ENCODE data around the gene GDF15.
"Not testable (repeated sequence)": the region's sequence is repeated elsewhere in the genome, so short reads cannot be mapped to it uniquely, and the experiment has no call there.

The GDF15 gene

DNA sequence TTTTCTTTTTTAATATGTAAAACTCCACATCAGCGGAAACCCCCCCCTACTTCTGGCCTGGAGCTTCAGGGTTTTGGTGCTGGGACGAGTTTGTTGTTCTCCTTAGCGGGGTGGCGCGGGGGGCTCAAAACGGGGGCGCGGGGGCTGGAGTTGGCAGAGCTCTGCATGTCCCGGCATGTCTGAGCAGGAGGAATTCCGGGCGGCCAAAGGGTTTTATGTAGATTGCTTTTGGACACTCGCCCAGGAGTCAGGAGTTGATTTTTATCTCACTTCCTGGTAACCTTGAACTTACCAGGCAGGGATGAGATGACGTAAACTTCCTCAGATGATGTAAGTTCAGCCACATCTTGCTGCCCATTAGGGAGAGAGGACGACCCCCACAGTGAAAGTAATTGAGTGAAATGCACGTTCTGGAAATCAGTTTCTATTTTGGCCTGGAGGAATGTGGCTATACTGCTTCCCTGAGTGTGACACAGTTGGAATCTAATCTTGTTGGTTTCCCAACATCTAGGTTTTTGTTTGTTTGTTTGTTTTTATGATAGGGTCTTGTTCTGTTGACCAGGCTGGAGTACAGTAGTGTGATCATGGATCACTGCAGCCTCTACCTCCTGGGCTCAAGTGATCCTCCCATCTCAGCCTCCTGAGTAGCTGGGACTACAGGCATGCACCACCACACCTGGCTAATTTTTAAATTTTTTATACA, 21.0 kb upstream of the GDF15 start:
- no peak for DNase-seq

DNA sequence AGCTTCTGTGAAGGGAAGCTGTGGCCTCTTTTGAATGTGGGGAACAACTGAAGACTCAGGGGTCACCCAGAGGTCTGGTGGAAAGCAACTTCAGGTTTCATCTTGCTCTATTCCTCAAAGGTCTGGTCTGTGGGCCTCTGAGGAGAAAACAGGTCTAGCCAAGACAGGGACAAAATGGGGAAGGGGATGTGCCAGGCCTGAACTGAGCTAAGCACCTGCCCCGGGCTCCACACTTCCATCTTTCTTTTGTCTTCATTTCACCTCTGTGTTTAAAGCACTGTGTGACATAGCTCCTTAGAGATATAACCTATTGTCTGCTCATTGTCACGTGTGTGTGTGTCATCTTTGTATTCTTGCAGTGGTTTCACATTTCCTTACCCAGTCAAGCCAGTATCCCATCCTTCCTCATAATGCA, 19.9 kb upstream of the GDF15 start:
- no peak for DNase-seq

DNA sequence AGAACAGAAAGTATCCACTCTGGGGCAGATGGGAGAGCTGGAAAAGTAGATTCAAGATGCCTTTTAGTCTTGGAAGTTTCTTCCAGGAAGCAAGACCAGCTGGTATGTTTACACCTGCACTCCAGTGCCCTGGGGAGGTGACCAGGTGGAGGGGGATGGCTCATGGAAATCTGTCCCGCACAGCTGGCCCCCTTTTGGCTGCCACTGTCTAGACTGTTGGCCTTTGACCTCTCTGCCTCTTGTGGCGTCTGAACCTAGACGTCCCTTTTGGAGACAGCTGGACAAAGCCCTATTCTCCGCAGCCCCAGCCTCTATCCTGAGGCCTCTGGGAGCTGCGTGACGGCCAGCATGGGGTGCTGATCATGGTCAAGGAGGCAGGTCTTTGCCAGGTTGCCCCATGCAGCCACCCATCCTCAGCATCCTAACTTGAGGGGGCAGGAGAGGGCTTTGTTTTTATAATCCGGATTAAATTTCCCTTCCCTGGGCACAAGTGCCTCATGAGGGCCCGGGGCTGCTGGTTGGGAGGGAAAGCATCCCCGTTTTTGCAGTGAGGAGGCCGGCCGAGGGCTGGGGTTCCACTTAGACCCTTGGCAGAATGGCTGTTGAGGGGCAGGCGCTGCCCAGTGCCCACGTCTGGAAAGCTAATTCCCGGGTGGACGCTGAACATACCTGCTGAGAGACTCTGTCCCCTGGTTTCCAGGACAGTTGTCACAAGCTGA, 17.3 kb upstream of the GDF15 start:
- no peak for DNase-seq

DNA sequence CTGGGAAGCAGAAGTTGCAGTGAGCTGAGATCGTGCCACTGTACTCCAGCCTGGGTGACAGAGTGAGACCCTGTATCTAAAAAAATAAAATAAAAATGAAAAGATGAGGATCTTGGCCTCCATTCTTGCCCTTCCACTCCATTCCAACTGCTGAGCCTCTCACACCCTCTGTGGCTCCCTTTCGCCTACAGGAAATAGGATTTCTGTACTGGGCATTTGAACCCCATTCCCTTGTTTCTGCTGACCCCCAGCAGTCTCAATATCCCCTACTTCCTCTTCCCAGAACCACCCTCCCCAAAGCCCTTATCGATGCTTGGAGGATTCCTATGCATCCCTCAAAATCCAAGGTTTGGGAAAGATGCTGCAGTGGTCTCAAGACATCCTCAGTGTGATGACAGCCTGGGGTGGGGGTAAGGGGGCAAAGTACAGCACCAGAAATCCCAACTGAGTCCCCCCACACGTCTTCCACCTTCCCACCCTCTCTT, 12.5 kb upstream of the GDF15 start:
- DNase-seq: no peak

DNA sequence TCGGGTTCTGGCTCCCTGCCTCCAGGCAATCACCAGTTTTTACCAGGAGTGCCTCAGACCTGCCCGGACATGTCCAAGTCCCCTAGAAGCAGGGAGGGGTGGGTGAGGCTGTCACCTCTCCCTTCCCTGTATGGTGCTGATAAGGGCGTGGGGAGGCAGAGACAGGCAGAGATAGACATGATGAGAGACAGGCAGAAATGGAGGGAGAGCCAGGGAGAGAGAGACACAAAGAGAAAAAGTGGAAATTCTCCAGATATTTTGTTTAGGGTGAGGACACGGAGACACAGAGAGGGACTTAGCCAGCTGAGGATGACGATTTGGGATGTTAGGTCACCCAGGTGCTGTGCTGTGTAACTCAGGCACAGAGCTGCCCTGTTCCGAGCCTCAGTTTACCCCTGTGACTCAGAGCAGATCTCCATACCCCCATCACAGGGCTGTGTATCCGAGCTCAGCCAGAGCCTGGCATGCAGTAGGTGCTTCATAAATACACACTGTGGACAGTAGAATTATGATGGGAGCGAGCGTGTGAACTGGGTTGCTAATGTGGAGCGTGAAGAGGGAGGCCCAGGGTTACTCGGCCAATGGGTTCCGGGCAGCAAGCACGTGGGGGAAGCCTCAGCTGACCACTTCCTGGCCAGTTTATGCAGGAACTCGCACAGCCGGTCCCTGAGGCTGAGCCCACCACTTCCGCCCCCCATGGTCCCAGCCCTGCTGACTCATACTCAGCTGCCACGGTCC, 11.9 kb upstream of the GDF15 start:
- no peak for DNase-seq

DNA sequence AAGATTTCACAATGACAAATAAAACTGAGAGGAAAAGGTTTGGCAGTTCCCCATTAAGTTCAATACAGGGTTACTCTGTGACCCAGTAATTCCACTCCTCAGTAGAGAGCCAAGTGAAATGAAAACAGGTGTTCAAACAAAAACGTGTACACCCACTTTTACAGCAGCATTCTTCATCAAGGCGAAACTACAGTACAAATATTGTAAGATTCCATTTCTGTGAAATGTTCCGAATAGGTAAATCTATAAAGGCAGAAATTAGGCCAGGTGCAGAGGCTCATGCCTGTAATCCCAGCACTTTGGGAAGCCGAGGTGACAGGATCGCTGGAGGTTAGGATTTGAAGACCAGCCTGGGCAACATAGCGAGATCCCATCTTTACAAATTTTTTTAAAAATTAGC, 8.9 kb upstream of the GDF15 start:
- no peak for DNase-seq

DNA sequence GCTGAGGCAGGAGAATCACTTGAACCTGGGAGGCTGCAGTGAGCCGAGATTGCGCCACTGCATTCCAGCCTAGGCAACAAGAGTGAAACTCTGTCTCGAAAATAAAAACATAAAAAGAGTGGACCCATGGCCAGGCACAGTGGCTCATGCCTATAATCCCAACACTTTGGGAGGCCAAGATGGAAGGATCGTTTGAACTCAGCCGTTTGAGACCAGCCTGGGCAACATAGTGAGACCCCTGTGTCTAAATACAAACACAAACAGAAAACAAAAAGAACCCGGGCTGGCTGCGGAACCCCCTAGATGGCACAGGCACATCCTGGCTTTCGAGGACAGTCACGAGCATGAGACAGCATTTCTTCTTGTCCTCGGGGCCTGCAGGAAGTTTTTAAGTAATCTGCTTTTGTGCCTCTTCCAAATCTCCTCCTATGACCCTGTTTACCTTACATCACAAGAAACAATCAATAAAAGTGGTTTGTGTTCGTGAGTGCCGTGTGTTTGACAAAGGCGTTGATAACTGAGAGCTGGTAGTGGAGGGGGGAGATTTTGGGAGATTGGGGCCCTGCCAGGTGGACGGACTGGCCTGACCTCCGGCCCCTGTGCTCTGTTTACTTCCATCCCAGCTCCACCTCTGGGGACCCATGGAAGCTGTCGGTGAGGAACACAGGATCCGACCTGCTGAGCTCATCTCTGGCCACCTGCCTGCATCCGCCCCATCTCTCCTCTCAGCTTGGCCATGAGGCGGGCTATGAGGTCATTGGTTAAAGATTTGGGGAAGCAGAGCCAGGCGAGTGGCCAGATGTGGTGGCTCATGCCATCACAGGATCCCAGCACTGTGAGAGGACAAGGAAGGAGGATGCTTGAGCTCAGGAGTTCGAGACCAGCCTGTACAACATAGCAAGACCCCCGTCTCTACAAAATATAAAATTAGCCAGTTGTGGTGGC, 5.9 kb upstream of the GDF15 start:
- DNase-seq: no peak

DNA sequence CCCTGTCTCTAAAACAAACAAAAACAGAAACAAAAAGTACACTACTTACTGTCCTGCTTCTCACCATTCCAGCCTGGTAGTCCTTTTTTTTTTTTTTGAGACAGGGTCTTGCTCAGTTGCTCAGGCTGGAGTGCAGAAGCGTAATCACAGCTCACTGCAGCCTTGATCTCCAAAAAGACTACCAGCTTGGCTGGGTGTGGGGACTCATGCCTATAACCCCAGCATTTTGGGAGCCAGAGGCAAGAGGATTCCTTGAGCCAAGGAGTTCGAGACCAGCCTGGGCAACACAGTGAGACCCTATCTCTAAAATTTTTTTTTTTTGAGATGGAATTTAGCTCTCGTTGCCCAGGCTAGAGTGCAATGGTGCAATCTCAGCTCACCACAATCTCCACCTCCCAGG, 5.1 kb upstream of the GDF15 start:
- DNase-seq: no peak

DNA sequence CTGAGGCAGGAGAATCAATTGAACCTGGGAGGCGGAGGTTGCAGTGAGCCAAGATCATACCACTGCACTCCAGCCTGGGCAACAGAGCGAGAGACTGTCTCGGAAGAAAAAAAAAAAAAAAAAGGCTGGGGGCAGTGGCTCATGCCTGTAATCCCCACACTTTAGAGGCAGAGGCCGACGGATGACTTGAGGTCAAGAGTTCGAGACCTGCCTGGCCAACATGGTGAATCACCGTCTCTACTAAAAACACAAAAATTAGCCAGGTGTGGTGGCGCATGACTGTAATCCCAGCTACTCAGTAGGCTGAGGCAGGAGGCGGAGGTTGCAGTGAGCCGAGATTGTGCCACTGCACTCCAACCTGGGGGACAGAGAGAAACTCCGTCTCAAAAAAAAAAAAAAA, 2.3 kb upstream of the GDF15 start:
- not testable (repeated sequence) for DNase-seq

DNA sequence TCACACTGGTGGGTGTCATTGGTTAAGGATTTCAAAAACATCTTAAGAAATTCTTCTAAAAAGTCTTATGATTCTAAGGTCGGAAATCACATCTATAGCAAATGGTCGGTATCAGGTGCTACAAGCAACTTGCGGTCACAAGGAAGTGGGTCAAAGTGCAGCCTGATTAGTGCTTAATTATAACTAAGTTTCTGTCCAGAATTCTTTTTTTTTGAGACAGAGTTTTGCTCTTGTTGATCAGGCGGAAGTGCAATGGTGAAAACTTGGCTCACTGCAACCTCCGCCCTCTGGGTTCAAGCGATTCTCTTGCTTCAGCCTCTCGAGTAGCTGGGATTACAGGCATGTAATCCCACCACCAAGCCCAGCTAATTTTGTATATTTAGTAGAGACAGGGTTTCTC, 1.2 kb upstream of the GDF15 start:
- DNase-seq: no peak

DNA sequence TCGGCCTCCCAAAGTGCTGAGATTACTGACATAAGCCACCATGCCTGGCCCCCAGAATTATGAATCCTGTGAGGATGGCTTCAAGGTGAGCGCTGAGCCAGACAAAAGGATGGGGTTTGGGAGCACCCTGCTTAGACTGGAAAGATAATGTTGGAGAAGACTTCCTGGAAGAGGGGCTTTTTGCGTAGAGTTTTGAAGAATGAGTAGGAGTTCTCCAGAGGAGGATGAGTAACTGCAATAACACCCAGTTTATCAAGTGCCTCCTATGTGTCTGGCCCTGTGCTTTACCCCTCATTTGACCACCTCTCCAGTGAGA, 641 bp upstream of the GDF15 start:
- no peak for DNase-seq

DNA sequence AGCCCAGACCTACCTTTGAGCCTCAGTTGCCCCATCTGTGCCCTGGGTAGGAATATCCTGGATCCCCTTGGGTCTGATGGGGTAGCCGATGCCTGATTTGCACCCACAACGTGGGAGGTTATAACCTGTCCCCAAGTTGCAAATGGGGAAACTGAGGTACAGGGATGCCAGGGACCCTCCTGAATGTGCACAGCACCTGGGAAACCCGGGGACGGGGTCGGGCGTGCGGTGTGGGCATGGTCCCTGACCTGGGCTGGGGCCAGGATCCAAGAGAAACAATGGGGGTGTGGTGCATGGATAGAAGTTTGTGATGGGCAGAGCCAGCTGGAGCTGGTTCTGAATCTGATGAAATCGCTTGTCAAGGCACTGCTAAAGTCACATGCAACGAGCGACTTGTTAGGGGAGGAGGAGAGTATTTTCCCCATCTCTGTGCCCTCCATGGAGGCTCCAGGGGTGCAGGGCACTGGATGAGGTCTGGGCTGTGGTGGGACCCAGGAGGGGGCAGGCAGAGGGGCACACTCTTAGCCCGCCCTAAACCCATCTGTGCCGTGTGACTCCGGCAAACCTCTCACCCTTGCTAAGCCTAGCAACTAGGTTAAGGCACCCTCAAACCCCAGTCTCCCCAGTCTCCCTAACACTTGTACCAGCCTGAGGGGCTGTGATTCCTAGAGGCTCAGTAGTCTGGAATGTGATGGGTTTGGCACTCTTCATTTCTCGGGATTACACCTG, 749 bp downstream of the GDF15 start:
- no peak for DNase-seq

DNA sequence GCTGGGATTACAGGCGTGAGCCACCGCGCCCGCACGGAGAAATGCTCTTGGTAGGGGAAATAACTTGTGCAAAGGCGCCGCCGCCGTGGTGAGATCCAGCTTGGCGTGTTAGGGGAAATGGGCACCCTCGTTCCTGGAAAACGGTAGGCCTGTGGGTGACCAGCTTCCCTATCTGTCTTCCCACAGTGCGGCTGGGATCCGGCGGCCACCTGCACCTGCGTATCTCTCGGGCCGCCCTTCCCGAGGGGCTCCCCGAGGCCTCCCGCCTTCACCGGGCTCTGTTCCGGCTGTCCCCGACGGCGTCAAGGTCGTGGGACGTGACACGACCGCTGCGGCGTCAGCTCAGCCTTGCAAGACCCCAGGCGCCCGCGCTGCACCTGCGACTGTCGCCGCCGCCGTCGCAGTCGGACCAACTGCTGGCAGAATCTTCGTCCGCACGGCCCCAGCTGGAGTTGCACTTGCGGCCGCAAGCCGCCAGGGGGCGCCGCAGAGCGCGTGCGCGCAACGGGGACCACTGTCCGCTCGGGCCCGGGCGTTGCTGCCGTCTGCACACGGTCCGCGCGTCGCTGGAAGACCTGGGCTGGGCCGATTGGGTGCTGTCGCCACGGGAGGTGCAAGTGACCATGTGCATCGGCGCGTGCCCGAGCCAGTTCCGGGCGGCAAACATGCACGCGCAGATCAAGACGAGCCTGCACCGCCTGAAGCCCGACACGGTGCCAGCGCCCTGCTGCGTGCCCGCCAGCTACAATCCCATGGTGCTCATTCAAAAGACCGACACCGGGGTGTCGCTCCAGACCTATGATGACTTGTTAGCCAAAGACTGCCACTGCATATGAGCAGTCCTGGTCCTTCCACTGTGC, 2.4 kb downstream of the GDF15 start:
- no peak for DNase-seq

DNA sequence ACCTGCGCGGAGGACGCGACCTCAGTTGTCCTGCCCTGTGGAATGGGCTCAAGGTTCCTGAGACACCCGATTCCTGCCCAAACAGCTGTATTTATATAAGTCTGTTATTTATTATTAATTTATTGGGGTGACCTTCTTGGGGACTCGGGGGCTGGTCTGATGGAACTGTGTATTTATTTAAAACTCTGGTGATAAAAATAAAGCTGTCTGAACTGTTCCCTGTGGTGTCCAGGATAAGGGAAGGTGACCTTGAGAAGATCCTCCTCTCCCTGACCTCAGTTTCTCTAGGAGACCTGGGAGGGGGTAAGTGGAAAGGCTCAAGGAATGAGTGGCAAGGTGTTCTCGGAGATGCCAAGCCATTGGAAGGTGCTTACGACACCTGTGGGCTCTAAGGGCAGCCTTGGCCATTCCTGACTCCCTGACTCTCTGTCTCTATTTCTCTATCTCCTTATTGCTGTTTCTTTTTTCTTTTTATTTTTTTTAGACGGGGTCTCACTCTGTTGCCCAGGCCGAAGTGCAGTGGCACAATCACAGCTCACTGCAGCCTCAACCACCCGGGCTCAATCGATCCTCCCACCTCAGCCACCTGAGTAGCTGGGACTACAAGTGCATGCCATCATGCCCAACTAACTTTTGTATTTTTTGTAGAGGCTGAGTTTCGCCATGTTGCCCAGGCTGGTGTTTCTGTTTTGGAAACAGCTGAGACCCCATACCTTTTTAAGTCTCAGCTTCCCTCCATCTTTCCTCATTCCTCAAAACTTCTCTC, 3.2 kb downstream of the GDF15 start:
- no peak for DNase-seq

DNA sequence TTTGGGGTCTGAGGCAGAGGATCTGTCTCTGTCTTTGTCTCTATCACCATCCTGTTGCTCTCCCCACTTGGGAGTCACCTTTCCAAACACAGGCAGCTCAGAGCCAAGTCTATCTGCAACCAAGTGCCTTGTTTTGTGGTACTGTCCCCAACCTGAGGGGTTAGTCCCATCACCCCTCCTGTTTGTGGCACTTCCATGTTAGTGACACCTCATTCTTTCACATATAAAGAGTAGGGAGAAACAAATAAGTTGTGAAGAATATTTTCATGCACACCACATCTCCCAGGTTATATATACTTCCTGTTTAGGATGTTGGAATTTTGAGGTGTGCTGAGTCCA, 3.7 kb downstream of the GDF15 start:
- DNase-seq: no peak

DNA sequence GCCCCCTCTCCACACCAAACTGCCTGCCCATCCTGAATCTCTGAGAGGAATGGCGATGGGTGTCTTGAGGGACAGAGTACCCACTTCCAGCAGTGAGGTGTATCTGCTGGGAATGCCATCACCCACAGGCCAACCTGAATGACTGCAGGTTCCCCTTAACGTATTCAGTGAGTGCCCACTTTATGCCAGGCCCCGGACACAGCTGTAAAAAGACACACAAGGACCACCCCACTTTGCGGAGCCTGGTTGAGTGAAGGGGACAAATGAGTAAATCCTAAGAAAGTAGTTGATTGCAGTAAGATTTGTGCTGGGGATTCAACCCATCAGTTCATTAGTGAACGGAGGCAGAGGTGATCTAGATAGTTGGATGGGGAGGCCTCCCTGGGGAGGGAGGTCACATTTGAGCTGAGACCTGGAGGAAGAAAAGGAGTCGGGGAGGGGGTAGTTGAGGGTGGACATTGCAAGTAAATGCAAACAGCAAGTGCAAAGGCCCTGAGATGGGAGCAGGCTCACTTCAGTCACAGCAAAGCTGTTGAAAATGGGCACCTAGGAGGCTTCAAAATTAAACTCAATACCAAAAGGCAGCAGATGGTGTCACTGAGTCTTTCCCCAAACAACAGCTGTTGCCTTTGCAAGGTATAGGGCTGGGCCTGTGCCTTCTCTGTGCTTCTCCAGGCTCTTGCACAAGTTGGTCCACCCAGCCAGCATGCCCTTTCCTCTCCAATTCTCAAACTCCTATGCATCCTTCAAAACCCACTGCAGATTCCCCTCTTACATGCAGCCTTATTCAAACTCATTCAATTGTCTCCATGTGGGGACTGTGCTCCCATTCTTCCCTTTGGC, 4.3 kb downstream of the GDF15 start:
- no peak for DNase-seq

DNA sequence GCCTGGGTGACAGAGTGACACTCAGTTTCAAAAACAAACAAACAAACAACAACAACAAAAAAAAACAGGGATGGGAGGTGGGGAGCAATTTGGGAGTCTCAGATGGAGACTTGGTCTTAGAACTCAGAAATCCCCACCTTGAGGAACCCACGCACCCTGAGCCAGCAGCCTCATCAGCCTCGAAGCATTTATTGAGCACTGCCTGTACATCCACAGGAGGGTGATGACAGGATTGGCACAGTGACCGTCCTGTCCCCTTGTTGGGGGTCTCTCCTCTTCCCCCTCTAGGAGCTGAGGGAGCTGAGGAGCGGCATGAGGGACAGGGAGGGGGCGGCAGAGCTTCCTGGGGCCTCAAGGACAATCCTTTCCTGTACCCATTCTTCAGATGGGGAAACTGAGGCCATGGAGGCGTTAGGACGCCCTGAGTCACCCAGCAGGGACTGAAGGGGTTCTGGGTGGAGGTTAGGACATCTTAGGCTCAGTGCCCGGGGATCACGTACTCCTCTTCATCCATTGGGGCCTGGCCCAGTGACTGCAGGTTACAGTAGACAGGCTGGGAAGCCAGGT, 5.6 kb downstream of the GDF15 start:
- DNase-seq: no peak

DNA sequence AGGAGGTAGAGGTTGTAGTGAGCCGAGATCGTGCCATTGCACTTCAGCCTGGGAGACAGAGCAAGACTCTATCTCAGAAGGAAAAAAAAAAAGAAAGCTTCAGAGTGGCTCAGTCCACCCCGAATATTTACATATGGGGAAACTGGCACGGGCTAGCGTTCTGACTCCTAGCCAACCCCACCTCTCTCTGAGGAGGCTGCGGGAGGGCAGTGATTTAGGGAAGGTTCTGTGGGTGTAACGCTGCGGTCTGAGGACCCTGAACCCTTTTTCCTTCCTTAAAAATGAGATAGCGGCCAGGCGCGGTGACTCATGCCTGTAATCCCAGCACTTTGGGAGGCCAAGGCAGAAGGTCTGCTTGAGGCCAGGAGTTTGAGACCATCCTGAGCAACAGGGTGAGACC, 6.5 kb downstream of the GDF15 start:
- DNase-seq: no peak

DNA sequence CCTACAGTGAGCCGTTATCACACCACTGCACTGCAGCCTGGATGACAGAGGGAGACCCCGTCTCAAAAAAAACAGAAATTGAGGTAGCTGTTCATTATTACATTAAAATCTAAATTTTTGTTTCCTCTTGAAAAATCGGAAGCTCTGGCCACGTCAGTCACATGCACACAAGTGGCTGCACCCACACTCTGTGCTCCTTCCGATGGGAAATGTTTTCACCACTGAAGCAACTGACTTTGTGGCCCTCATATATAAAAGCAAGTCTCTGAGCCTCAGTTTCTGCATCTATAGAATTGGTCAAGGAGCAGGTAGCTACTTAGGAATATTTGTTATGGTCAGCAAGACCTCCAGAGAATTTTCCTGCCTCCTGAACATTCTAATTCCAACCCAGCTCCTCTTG, 7.0 kb downstream of the GDF15 start:
- no peak for DNase-seq
